Nephron progenitor cell (in vitro differentiated cells): ENCODE measurements around the gene AP3B2.

ENCODE experiments used
- DNase-seq: peaks from one replicate; pipeline ENCODE4 v3.0.0; 2021
- H3K27ac Mint-ChIP-seq: 2 replicates; pipeline ENCODE4 v1.8.0; 2021; ENCODE audit warnings: mild to moderate bottlenecking, moderate library complexity, mixed read lengths
- H3K27me3 Mint-ChIP-seq: 2 replicates; pipeline ENCODE4 v1.8.0; 2021; ENCODE audit warnings: mild to moderate bottlenecking, low read depth, mixed read lengths; ENCODE audit not compliant: poor library complexity
- H3K36me3 Mint-ChIP-seq: 2 replicates; pipeline ENCODE4 v1.8.0; 2021; ENCODE audit warnings: low read depth, mixed read lengths
- H3K4me1 Mint-ChIP-seq: 2 replicates; pipeline ENCODE4 v1.8.0; 2021; ENCODE audit warnings: mixed read lengths
- H3K4me3 Mint-ChIP-seq: 2 replicates; pipeline ENCODE4 v1.8.0; 2021; ENCODE audit warnings: mild to moderate bottlenecking, moderate library complexity, mixed read lengths
- H3K9me3 Mint-ChIP-seq: 2 replicates; pipeline ENCODE4 v1.8.0; 2021; ENCODE audit warnings: mild to moderate bottlenecking, moderate library complexity, mixed read lengths
- CTCF ChIP-seq: fragments of 200-600 bp; sonication (generic); IDR thresholded peaks from 2 replicates; pipeline ENCODE4 v1.5.0; 2021; ENCODE audit warnings: antibody characterized with exemption

AP3B2 gene

DNA sequence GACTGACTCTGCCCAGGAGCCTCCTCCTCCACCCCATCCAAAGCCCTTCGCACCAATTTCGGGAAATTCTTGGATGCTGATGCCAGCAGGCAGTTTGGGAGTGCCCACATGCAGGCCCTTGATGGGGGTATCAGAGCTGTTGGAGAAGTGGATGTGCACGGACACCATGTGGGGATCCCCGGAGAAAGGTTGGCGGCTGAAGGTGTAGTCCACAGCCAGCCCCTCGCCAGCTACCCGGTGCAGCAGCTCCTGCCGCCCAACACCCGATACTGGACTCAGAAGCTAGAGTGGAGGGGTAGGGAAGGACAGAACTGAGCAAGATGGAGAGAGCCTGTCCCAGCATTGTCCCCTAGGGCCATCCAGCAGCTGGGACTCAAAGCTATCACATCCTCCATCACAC, 47.0 kb downstream of the AP3B2 start:
- H3K4me3 Mint-ChIP-seq, result no peak overlapping the region
- no peak for DNase-seq
- H3K36me3 Mint-ChIP-seq, result no peaks in the 10 kb centered on the region
- no peak overlapping the region for H3K27ac Mint-ChIP-seq
- H3K9me3 Mint-ChIP-seq, result no peaks in the 10 kb centered on the region
- H3K4me1 Mint-ChIP-seq, result no peaks in the 10 kb centered on the region
- TF ChIP-seq CTCF, result no peak
- peaks cover 39% of the 10 kb centered on the region for H3K27me3 Mint-ChIP-seq

GRCh38 chr15:82660378-82660777, 49.3 kb downstream of the AP3B2 start:
- TF ChIP-seq CTCF, result no peak
- H3K4me3 Mint-ChIP-seq, result no peak overlapping the region
- H3K9me3 Mint-ChIP-seq, result no peaks in the 10 kb centered on the region
- no peak for DNase-seq
- H3K36me3 Mint-ChIP-seq, result no peaks in the 10 kb centered on the region
- peaks cover 47% of the 10 kb centered on the region for H3K27me3 Mint-ChIP-seq
- no peaks in the 10 kb centered on the region for H3K4me1 Mint-ChIP-seq
- H3K27ac Mint-ChIP-seq, result no peak overlapping the region

GRCh38 chr15:82656641-82657266, 52.9 kb downstream of the AP3B2 start:
- no peaks in the 10 kb centered on the region for H3K9me3 Mint-ChIP-seq
- no peak for TF ChIP-seq CTCF
- H3K4me1 Mint-ChIP-seq, result no peaks in the 10 kb centered on the region
- no peaks in the 10 kb centered on the region for H3K36me3 Mint-ChIP-seq
- no peak overlapping the region for H3K27ac Mint-ChIP-seq
- DNase-seq, result no peak
- no peak overlapping the region for H3K4me3 Mint-ChIP-seq
- H3K27me3 Mint-ChIP-seq, result peaks cover 66% of the 10 kb centered on the region

DNA sequence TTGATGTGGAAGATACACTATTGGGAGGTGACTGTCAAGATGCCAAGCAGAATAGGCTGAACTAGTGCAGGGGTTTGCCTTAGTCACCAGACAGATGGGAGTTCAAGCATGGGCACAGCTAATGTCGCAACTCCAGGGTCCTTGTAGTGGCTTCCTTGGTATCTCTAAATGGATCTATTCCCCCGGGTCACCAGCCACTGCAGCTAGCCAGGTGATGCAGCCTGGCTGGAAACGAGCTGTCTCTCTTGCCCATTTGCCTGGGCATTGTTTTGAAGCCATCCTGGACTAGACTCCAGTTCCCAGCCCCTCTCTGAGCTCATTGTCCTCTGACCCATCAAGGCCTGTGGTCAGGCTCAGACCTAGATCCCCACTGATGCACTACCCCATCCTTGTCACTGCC, 54.1 kb downstream of the AP3B2 start:
- DNase-seq, result no peak
- H3K27ac Mint-ChIP-seq, result no peak overlapping the region
- no peaks in the 10 kb centered on the region for H3K4me1 Mint-ChIP-seq
- H3K4me3 Mint-ChIP-seq, result no peak overlapping the region
- H3K9me3 Mint-ChIP-seq, result no peaks in the 10 kb centered on the region
- peaks cover 73% of the 10 kb centered on the region for H3K27me3 Mint-ChIP-seq
- TF ChIP-seq CTCF, result no peak
- no peaks in the 10 kb centered on the region for H3K36me3 Mint-ChIP-seq

DNA sequence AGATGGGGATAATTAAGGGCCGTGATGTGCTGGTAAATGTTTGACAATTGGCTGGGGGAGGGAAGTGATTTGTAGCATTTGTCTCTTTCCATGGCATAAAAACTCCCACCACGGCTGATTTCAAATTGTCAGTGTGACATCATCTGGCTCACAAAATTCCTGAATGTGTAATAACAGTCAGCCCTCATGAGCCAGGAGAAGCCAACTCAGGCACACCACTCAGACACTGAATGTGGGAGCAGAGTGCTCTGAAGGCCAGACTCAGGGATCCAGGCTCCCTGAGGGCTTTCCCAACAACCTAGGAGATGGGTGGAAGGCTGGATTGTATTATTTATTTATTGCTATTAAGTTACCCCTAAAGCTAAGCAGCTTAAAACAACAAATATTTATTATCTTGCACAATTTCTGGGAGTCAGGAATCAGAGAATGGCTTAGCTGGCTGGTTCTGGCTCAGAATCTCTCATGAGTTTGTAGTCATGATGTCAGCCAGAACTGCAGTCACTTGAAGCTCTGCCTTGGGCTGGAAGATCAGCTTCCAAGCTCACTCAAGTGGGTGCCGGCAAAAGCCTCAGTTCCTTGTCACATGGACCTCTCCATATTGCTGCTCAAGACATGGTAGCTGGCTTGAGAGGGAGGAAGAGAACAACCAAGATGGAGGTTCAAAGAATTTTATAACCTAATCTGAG, 56.0 kb downstream of the AP3B2 start:
- Mint-ChIP-seq H3K9me3 (no peaks in the 10 kb centered on the region), H3K27me3 (peaks cover 90% of the 10 kb centered on the region), H3K4me1 (no peaks in the 10 kb centered on the region), H3K27ac (no peak overlapping the region), H3K36me3 (no peaks in the 10 kb centered on the region), H3K4me3 (no peak overlapping the region)
- no peak for TF ChIP-seq CTCF
- DNase-seq, result no peak

DNA sequence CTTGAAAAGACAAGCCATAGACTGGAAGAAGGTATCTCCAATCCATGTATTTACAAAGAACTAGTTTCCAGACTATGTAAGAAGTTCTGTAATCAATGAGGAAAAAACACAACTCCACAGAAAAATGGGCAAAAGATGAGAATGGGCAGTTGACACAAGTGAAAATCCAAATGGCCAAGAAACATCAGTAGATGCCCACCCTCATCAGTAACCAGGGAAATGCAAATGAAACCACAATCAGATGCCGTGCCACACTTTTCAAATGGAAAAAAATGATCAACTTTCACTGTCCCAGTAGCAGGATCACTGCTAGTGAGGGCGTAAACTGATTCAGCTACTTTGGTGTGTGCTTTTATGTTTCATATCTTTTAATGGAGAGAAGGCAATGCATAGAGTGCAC, 58.0 kb downstream of the AP3B2 start:
- no peaks in the 10 kb centered on the region for H3K36me3 Mint-ChIP-seq
- H3K4me1 Mint-ChIP-seq, result peaks cover 5% of the 10 kb centered on the region
- H3K4me3 Mint-ChIP-seq, result no peak overlapping the region
- DNase-seq, result no peak
- H3K27me3 Mint-ChIP-seq, result peaks cover 90% of the 10 kb centered on the region
- TF ChIP-seq CTCF, result no peak
- no peaks in the 10 kb centered on the region for H3K9me3 Mint-ChIP-seq
- H3K27ac Mint-ChIP-seq, result no peak overlapping the region
